NOMO-1 treated with DMSO at 0.1 percent for 48 hours (cell line): Measurements from ENCODE around the gene RAB11B.
"Not testable (repeated sequence)": the region's sequence is repeated elsewhere in the genome, so short reads cannot be mapped to it uniquely, and the experiment has no call there.

Experiments used
- DNase-seq: peaks from one replicate; lab custom pipeline; 2025; ENCODE audit not compliant: unreplicated experiment; lab: John Stamatoyannopoulos, UW

Gene RAB11B

DNA sequence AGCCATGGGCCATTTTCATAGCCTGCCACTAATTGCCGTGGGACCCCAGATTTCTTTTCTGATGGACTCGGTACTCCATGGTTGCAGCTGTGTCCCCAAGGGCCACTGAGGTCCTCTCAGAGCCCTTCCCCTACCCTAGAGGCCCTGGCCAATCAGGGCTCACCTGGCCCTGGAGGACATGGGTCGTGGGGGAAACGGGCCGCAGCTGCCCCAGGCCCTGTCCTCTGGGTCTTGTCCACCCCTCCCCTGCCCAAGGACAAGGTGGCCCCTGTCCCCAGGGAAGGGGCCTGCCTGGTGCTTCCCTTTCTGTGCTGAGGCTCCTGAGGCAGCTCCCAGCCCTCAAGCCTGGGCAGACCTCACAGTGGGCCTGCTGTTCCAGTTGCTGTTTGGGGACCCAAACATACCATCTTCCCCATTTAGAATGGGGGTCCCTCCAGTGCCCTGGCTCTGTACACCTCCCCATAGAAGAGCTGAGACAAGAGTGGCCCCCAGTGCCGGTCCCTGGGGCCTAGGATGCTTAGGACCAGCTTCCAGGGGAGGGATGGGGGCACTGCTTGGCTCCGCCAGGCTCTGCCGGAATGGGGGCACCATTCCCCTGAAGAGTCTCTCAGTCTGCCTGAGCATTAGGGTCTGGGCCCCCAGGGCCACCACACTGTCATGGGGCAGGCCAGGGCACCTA lies 3.2 kb downstream of the RAB11B start:
- DNase-seq: no peak

DNA sequence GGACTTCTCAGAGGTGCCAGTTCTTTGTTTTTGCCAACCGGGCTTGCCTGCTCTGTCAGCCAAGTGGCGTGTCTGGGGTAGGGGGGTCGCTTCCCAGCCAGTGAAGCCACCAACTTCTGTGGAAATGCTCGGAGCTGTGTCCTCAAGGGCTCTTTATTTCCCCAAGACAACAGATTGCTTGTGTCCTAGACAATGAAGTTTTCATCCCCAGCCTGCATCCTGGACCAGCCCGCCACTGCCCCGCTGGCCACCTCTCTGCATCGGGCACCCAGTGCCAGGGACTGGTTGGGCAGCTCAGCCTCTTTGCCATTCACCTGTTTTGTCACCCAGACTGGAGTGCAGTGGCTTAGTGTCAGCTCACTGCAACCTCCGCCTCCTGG lies 3.7 kb downstream of the RAB11B start:
- no peak for DNase-seq

DNA sequence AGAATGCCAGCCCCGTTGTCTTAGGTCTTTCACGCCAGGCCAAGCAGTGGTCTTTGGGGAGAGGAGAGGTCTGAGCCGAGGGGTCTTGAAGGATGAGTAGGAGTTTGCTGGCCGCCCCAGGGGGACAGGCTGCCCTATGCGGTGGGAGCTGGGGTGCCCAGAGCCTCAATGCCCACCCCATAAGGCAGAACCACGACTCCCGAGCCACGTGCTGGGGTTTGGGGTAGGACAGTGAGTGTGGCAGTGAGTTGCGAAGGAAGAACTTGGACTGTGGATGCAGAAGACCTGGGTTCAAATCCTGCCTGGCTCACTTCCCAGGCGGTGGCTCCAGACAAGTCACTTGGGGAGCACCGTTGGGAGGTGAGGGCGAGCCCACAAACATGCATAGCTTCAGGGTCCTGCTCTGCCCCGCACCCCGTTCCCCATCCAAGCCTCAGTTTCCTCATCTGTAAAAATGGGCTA lies 5.5 kb downstream of the RAB11B start:
- DNase-seq: no peak

DNA sequence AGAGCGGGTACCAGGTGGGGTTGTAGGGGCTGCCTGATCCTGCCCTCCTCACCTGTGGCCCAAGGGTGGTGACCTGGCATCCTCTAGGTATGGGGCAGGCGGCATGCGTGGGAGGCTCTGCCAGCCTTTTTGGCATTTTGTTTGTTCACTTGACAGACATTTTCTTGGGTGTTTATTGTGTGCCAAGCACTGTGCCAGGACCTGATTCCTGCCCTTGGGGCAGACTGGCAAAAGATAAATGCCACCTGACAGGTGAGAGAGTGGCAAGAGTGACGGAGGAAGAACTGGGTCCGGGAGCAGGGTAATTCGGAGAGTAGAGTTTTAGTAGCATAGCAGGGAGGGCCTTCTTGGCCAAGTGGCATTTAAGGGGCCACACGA lies 6.0 kb downstream of the RAB11B start:
- DNase-seq: no peak

DNA sequence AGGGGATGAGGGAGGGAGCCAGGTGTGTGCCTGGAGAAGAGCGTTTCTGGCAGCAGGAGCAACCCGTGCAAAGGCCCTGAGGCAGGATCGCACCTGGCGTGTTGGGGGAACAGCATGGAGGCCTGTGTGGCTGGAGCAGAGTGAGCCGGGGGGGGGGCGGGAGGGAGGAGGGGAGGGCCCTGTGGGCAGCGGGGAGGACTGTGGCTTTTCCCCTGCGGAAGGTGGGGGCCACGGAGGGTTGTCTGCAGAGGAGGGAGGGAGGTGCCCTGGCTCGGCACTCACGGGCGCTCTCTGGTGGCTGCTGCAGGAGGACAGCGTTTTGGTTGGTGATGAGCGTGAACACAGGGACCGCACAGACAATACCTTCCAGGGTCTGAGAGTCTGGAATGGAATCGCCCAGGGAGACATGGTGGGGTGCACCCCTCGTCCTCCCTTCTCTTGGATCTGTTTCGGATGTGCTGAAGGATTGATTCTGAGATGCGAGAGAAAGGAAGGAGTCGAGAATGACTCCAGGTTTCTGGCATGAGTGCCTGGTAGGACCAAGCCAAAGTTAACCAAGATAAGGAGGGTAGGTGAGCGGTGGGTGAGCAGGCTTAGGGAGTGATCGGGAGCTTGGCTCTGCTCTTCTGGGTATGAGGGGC lies 6.5 kb downstream of the RAB11B start:
- DNase-seq: peak; percentile 53

DNA sequence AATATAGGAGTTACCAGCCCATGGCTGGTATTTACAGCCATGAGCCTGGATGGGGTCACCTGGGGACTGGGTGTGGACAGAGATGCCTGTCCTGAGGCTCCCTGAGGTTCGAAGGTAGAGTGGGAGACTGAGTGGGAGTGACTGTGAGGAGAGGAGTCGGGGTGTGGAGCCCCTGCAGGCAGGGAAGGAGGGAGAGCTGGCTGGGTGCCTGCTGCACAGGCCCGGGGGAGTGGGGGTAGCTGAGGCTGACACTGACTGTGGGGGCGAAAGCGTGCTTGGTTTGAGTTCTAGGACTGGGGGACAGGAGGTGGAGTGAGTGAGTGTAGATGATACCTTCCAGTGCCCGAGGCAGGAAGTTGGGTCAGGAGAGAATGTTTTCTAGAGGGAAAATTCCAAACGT lies 7.1 kb downstream of the RAB11B start:
- no peak for DNase-seq

DNA sequence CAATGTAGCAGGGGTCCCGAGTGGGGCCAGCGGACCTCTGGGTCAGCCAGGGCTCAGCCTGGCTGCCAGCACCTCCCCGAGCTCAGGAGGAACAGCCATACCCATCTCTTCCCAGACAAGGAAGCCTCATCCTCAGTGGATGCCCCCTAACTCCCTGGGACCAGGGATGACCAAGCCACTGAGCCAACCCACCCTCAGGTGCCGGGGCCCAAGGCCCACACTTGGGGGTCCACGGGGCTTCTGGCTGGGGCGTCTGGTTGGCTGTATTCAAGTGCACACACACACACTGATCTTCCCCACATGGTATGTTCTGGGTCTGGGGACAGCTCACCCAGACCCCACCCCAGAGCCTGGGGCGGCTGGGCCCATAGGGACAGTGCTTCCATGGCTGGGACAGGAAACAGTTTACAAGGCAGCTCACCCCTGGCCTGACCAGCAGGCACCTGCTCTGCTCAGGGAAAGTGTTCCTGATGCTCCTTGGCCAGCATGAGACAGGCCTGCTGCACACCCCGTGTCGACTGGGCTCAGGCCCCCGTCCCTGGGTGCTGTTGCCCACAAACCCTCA lies 7.7 kb downstream of the RAB11B start:
- no peak for DNase-seq

DNA sequence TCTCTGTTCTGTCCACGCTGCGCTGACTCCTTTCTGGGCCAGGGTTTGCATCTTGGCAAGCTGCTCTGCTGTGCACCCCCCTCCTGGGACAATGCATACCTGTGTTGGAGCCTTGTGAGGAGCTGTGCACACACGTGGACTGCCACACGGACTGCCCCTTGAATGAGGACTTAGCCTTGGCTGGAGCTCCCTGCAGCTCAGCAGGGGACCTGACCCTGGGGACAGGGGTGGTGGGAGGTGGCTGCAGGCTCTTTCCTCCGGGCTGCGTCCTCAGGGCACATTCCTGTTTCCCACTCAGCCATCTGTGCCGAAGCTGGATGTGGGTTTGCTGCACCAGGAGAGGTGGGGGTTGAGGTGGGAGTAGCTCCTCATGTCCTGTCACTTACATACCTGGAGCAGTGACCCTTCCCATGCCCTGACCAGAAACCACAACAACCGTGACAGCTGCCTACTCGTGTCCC lies 8.2 kb downstream of the RAB11B start:
- no peak for DNase-seq

DNA sequence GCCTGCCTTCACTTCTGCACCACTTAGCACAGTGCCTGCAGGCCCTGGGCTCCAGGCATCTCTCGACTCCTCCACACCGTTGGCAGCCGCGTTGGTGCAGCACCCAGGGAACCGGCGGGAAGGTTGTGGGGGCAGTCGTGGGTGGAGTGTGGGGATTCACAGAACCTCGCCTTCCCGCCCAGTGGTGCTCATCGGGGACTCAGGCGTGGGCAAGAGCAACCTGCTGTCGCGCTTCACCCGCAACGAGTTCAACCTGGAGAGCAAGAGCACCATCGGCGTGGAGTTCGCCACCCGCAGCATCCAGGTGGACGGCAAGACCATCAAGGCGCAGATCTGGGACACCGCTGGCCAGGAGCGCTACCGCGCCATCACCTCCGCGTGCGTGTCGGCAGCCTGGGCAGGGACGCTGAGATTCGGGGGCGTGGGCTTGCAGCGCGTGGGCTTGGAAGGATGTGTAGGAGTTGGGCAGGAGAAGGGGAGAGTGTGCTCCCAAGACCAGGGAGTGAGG lies 9.6 kb downstream of the RAB11B start:
- DNase-seq: no peak

DNA sequence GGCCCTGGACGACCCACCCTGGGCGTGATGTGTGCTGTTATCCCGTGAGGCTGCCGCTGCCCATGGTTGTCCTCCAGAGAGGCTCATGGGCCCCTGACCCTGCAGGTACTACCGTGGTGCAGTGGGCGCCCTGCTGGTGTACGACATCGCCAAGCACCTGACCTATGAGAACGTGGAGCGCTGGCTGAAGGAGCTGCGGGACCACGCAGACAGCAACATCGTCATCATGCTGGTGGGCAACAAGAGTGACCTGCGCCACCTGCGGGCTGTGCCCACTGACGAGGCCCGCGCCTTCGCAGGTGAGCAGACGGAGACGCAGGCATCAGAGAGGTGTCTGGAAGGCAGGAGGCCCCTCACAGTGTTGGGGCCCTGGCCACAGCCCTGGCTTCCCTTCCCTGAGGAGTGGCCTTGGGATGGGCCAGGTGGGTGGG lies 11.8 kb downstream of the RAB11B start:
- no peak for DNase-seq

DNA sequence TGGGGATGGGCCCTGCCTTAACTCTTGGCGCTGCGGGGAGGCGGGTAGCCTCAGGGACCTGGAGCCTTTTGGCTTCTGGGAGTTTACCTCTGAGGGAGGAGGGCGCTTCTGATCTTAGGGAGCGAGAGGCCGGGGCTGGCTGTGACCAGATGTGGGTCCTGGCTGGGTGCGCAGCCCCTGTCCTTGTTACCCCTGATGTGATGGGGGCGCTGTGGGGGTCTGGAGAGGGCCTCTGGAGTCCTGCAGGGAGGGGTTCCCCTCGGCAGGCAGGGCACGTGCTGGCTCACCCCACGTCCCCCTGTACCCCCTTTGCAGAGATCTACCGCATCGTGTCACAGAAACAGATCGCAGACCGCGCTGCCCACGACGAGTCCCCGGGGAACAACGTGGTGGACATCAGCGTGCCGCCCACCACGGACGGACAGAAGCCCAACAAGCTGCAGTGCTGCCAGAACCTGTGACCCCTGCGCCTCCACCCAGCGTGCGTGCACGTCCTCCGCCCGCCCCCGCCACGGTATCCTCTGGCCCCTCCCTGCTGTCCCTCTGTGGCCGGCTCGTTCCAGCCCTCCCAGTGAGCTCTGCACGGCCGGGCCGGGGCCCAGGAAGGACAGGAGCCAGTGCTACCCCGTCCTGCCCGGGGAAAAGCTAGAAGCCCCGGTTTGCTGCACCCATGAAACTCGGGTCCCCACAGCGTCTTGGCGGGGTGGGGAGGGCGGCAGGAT lies 13.1 kb downstream of the RAB11B start:
- no peak for DNase-seq

DNA sequence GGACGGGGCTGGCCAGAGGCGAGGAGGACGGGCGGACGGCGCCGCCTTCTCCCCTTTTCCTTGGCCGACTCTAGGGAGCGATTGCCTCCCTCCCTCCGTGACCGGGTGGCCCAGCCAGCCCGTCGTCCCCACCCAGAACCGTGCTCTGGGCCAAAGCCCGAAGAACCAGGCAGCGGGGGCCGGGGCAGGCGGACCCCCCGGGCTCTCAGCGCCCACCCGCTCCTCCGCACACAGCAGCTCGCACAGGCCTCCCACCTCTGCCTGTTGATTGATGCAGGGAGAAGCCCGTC lies 13.6 kb downstream of the RAB11B start:
- no peak for DNase-seq

DNA sequence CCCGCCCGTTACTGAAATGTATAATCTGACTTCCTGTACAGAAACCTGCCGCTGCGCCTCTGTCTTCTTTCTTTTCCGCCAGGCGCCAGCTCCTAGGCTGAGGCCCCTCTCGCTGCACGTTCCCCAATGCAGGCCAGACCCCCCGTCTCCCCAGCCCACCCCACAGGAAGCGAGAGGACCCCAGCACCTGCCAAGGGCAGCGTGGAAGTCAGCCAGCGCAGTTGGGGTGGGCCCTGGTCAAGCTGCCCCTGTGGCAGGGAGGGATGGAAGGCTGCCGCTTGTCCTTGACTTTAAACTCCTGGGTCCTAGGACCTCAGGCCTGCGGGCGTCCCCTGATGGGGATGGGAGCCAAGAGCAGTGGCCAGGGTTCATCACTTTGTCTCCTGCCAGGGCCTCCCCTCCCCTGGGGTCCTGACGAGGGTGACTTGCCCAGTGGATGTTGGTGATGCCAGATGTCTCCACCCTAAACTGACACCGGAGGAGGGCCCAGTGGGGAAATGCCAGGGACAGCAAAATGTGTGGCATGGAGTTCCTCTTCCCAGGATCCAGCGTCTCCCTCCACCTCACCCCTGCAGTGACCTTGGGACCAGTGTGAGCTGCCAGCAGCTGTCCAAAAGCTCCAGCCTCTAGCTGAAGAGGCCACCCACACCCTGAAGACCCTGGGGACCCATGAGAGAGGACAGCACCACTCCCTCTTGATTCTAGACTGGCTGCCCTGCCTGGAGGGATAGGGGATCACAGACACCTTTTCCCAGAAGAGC lies 14.4 kb downstream of the RAB11B start:
- no peak for DNase-seq

DNA sequence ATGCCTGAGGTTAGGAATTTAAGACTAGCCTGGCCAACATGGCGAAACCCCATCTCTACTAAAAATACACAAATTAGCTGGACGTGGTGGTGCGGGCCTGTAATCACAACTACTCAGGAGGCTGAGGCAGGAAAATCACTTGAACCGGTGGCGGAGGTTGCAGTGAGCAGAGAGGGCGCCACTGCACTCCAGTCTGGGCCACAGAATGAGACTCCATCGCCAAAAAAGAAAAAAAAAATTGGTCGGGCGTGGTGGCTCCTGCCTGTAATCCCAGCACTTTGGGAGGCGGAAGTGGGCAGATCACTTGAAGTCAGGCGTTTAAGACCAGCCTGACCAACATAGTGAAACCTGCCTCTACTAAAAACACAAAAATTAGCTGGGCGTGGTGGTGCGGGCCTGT lies 20.6 kb downstream of the RAB11B start:
- not testable (repeated sequence) for DNase-seq

DNA sequence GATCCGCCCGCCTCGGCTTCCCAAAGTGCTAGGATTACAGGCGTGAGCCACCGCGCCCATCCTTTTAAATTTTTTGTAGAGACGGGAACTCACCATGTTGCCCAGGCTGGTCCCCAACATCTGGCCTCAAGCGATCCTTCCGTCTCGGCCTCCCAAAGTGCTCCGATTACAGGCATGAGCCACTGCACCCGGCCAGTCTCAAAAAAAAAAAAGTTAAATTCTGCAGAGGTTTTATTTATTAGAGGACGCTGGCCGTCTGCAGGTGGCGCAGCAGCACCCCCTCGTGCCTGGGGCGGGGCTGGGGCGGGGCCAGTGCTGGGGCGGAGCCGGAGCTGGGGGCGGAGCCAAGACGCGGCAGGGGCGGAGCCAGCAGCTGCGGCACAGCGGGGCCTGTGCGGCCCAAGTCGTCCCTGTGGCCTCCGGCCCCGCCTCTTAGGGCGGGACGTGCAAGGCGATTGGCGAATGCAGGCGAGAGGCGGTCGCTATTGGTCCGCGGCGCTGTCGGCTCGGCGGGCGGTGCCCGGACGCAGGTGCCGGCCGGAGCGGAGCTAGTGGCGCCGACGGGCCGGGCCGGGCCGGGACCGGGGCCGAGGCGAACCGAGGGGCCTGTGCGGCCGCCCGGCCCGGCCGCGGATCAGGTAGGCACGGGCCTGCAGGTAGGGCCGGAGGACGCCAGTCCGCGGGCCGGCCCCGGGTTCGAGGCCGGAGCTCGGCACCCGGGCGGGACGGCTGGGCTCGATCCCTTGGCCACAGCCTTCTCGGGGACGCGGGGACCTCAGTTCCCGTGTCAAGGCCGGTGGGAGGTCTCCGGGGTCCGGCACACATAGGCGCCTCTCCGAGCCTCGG lies 22.8 kb downstream of the RAB11B start, which contains the start of gene MARCHF2:
MARCHF2 (plus strand) TSS at position 523 of the 846 bp plus-strand sequence. CDS start 8,536 bp downstream, outside the sequence.
- peak; percentile 91 for DNase-seq

DNA sequence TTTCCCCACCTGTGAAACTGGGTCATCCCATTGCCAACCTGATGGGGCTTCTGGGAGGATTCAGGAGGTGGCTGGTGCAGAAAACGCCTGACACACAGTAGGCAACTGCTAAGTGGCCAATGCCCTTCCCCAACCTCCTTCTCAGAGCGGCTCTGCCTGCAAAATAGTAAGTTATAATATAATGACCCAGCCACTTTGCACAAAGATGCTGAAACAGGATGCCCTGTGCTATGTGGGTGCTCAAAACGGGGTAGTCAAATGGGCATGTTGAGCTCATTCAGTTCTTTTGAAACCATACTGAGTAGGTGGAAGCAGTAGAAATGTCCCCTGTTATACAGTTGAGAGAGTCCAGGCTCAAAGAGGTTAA lies 23.5 kb downstream of the RAB11B start:
- no peak for DNase-seq

DNA sequence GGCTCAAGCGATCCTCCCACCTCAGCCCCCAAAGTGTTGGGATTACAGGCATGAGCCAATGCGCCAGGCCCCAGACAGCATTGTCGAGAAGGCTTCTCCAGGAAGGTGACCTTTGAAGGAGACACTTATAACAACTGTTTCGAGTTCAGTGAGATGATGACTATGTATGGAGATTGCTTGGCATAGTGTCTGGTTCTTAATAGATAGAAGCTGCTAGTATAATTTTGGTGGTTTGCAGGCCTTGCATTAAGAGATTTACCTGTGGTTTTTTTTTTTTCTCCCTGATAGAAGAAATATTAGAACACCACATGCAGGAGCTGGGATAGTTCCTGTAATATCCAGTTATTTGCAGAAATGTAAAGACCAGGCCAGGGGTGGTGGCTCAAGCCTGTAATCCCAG lies 26.6 kb downstream of the RAB11B start:
- DNase-seq: no peak

DNA sequence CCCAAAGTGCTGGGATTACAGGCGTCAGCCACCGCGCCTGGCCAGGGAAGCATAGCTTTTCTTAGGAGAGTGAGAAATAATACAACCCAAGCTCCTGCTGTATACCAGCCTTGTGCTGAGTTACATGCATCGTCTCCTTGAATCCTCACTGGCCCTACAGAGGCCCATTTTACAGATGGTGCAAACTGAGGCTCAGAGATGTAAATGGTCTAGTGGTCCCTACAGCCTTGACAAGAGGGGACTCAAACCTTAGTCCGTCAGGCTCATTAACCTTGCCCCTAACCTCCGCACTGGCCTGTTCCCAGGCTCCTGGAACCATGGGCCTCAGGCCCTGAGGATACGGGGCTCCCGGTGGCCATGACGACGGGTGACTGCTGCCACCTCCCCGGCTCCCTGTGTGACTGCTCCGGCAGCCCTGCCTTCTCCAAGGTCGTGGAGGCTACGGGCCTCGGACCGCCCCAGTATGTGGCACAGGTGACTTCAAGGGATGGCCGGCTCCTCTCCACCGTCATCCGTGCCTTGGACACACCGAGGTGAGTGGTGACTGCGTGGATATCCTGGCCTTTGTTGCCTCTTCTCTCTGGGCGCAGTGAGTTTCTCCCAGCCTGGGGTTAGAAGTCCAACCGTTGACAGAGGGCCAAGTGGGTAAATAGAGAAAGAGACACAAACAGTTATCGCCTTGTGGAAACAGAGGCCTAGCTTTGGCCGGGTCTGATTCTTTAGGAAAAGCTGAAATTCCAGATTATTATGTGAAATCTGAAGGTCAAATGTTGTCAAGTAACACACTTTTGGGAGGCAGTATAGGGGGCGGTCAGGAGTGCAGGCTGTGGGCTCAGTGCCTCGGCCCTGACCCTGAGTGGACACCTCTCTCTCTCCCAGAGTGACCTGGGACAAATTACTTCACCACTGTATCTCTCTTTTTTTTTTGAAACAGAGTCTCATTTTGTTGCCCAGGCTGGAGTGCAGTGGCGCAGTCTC lies 31.6 kb downstream of the RAB11B start:
- DNase-seq: no peak

DNA sequence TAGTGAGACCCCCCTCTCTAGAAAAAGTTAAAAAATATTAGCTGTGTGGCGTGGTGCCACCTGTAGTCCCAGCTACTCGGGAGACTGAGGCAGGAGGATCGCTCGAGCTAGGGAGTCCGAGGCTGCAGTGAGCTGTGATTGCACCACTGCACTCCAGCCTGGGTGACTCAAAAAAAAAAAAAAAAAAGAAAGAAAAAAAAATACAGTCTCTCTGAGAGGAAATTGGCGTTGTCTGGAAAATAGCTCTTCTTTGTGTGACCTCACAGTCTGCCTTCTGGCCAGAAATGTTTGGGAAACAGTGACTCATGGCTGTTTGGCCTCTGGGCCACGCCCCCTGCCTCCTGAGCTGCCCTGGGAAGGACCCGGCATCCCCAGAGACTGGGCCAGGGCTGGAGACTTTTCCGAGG lies 33.7 kb downstream of the RAB11B start:
- DNase-seq: peak; percentile 89
